ENCODE results near the gene MANEAL. TPM values are rescaled to one million over a fixed set of nuclear protein-coding genes. Genes with fewer than 3 reads are reported as not detected.

Gene MANEAL
- total and polyA plus RNA-seq, 4 donors = 0.96 to 6.2 (median 1.4) TPM

DNA sequence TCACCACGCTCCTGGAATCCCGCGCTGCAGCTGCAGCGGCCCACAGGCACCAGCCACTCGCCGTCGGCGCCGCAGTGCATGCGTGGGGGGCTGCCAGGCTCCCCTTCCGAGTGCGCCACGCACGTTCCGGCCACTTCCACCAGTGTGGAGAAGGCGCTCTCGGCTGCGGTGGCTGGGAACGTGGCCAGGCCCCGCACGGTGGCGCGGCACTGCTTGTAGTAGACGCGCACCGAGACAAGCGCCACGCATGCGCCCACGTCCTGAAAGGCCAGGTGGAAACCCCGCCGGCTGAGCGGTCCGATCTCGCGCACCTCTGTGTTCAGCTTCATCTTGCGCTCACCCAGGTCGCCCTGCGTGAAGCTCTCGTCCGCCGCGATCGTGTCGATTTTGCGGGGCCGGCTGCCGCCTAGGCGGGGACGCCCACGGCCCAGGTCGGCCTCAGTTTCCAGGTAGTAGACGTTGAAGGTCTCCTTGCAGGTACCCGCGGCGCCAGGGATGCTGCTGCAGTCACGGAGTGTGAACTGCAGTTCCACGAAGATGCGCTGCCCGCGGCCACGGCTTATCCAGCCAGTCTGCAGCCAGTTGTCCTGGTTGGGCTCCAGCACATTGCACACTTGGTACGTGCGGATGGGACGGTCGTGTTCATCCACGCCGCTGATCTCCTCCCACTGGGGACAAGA, 32.1 kb upstream of the MANEAL start:
- Histone ChIP-seq H3K9me3 (ENCODE audit: control insufficient read depth in 4 of 4, low read length in 3 of 4) (peaks cover 0 to 3% (median 0%) of the 10 kb centered on the region in 4 donors), H3K27ac (ENCODE audit: low read depth in 1 of 2, low read length in 2 of 2) (no peak overlapping the region), H3K27me3 (ENCODE audit: control insufficient read depth in 4 of 4, insufficient read depth in 4 of 4, low read length in 3 of 4) (peaks cover 0 to 26% (median 6%) of the 10 kb centered on the region in 4 donors), H3K4me3 (ENCODE audit: low read depth in 1 of 3, low read length in 3 of 3) (no peak overlapping the region), H3K9ac (ENCODE audit: low read depth in 1 of 2, low read length in 2 of 2) (no peak overlapping the region), H3K4me1 (ENCODE audit: control insufficient read depth in 4 of 4, insufficient read depth in 4 of 4, low read length in 3 of 4) (peaks cover 0 to 3% (median 0%) of the 10 kb centered on the region in 4 donors), H3K36me3 (ENCODE audit: control insufficient read depth in 4 of 4, insufficient read depth in 3 of 4, low read depth in 1 of 4, low read length in 3 of 4) (no peaks in the 10 kb centered on the region)
- TF ChIP-seq MAX (IDR thresholded peaks at IDR 0.05) = no peak
- no peak for TF ChIP-seq FOXA2 (IDR thresholded peaks at IDR 0.05)
- TF ChIP-seq RAD21 (IDR thresholded peaks at IDR 0.05) = no peak
- no peak for TF ChIP-seq RXRA (IDR thresholded peaks at IDR 0.05)
- no peak for TF ChIP-seq ZBTB33 (IDR thresholded peaks at IDR 0.05)
- TF ChIP-seq FOXA1 (IDR thresholded peaks at IDR 0.05) = no peak
- TF ChIP-seq HNF4A (conservative IDR thresholded peaks at IDR 0.05) = no peak
- TF ChIP-seq, protein P1, sequence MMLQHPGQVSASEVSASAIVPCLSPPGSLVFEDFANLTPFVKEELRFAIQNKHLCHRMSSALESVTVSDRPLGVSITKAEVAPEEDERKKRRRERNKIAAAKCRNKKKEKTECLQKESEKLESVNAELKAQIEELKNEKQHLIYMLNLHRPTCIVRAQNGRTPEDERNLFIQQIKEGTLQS (IDR thresholded peaks at IDR 0.05) = no peak
- no peak for TF ChIP-seq EGR1 (IDR thresholded peaks at IDR 0.05; ENCODE audit: low read depth in 2 of 2)
- no peak for TF ChIP-seq SP1 (IDR thresholded peaks at IDR 0.05)
- no peak for TF ChIP-seq GABPA (IDR thresholded peaks at IDR 0.05 in 1 of 2, conservative IDR thresholded peaks at IDR 0.05 in 1 of 2)
- TF ChIP-seq NR2F2 (IDR thresholded peaks at IDR 0.05) = no peak
- no peak for TF ChIP-seq REST (IDR thresholded peaks at IDR 0.05)
- TF ChIP-seq HNF4G (IDR thresholded peaks at IDR 0.05) = no peak
- no peak for TF ChIP-seq JUND (IDR thresholded peaks at IDR 0.05)
- TF ChIP-seq TAF1 (conservative IDR thresholded peaks at IDR 0.05) = no peak
- no peak for DNase-seq (ENCODE audit: low spot score)
- 52% methylated on average over 68 of the region's 68 CpGs for WGBS

DNA sequence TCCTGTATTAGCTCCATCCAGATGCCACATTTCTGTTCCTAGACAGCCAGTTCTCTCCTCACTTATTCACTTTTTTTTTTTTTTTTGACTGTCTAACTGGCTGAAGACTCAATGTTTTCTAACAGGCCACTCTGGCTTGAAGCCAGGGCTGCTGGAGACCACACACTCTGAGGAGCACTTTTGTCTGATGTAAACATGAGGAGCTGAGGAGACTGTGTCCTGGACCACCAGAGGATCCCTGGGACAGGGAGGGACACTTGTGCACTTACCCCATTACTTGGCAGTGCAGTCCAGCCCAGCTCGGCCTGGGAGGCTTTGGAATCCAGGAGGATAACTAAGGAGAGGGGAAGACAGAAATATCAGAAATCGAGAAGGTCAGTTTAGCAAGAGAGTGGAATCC, 31.1 kb upstream of the MANEAL start:
- H3K27me3 ChIP-seq (ENCODE audit: control insufficient read depth in 4 of 4, insufficient read depth in 4 of 4, low read length in 3 of 4) = peaks cover 0 to 28% (median 9%) of the 10 kb centered on the region in 4 donors
- no peak overlapping the region for H3K27ac ChIP-seq (ENCODE audit: low read depth in 1 of 2, low read length in 2 of 2)
- H3K36me3 ChIP-seq (ENCODE audit: control insufficient read depth in 4 of 4, insufficient read depth in 3 of 4, low read depth in 1 of 4, low read length in 3 of 4) = no peaks in the 10 kb centered on the region
- H3K4me3 ChIP-seq (ENCODE audit: low read depth in 1 of 3, low read length in 3 of 3) = no peak overlapping the region
- H3K4me1 ChIP-seq (ENCODE audit: control insufficient read depth in 4 of 4, insufficient read depth in 4 of 4, low read length in 3 of 4) = peaks cover 0 to 3% (median 0%) of the 10 kb centered on the region in 4 donors
- TF ChIP-seq ZBTB33 (IDR thresholded peaks at IDR 0.05) (no peak), NR2F2 (IDR thresholded peaks at IDR 0.05) (no peak), MAX (IDR thresholded peaks at IDR 0.05) (no peak), RXRA (IDR thresholded peaks at IDR 0.05) (no peak)
- TF ChIP-seq, protein P1 (IDR thresholded peaks at IDR 0.05) = no peak
- no peak for DNase-seq (ENCODE audit: low spot score)
- H3K9ac ChIP-seq (ENCODE audit: low read depth in 1 of 2, low read length in 2 of 2) = no peak overlapping the region
- WGBS = 56% methylated on average over 2 of the region's 2 CpGs
- H3K9me3 ChIP-seq (ENCODE audit: control insufficient read depth in 4 of 4, low read length in 3 of 4) = peaks cover 0 to 3% (median 0%) of the 10 kb centered on the region in 4 donors
